GM21723 (cell line): Measurements from ENCODE around the gene BRD3OS.
"Not testable (repeated sequence)": the region's sequence is repeated elsewhere in the genome, so short reads cannot be mapped to it uniquely, and the experiment has no call there.

ENCODE experiments used
- ATAC-seq: cut with Tn5 transposase; IDR thresholded peaks from one replicate; pipeline ENCODE4 v1.9.1; 2021; ENCODE audit warnings: mild to moderate bottlenecking, moderate library complexity; ENCODE audit not compliant: unreplicated experiment

BRD3OS gene

GRCh38 chr9:134061019-134061687 is 35.9 kb downstream of the BRD3OS start:
- ATAC-seq: no peak

- ATAC-seq: no peak
These were observed 36.5 kb downstream of the BRD3OS start for GRCh38 chr9:134061688-134062371.

DNA sequence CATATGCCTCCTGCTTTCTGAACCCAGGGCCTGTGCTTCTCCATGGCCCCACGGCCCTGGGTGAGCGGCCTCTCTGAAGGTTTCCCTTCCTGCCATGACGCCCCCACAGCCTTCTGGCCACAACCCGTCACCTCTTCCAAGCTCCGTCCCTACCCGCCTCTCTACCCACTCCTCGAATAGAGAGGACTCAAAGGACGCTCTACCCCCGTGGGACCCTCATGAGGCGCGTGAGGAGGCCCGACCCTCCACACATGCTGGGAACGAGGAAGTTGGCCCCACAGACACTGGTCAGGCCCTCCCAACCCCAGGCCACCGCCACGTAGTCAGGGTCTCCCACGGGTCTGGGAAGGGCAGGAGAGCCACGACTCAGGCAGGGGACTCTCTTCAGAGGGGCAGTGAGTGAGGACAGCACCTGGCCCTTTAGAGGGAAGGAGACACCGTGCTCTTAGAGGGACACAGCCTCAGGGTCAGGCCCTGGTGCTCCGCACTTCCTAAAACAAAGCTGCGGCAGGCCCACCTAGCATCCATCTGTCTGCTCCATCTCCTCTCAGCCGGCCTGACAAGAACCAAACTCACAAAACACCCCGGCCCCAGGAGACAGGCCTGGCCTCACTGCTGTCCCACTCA is 37.3 kb downstream of the BRD3OS start:
- ATAC-seq: no peak

DNA sequence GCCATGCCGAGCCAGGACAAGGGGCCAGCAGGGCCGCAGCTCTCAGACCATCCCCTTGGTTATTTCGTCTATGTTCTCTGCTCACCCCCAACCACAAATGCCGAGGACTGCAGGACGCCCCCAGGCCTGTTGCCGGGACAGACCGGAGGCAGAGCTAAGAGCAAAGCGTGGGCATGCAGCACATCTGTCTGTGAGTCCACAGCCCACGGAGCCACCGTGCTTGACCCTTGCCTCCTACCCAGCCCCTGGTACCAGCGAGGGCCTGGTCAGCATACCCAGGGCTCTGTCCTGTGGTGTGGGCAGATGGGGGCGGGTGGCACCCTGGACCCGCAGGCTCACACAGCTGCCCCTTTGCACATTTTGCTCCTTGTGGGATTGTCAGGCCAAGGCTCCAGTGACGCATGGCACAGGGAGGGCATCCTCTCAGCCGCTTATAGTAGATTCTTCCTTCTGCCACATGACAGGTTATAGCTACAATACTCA is 37.8 kb downstream of the BRD3OS start:
- no peak for ATAC-seq

- ATAC-seq: no peak
These were observed 38.5 kb downstream of the BRD3OS start for GRCh38 chr9:134063571-134064450.

- no peak for ATAC-seq
These were observed 39.4 kb downstream of the BRD3OS start for GRCh38 chr9:134064711-134065110.

DNA sequence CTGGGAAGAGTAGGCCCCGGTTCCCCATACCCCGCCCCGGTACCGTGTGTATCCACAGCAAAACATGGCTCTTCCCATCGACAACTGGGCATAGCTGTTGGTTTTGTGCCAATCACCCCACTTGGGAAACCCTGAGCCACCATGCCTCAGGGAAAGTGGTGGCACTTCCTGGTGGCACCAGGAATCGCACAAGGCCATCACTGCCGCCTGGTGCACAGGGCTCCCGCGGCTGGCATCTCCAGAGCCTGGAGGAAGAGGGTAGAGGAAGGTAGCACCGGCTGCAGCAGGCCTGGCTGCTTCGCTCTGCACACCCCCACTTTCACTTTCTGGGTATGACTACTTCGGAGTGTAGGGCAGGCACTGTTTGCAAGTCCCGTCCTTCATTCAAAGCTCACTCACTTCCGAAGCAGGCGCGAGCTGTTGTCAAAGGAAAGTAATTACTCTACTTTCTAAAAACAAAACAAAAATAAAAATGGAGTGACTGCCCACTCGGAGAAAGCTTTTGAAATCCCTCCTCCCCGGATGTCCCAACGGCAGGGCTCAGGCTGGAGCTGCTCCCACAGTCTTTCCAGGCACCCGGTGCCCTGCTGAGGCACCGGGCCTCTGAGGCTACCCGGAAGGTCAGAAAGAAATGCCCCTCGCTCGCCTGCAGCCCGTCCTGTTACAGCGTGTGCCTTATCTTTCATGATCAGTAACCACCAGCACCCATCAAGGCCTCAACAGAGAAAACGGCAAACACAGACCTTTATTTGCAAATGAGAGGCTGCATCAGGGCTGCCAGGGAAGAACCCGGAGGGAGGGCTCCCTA is 40.5 kb downstream of the BRD3OS start:
- ATAC-seq: no peak

DNA sequence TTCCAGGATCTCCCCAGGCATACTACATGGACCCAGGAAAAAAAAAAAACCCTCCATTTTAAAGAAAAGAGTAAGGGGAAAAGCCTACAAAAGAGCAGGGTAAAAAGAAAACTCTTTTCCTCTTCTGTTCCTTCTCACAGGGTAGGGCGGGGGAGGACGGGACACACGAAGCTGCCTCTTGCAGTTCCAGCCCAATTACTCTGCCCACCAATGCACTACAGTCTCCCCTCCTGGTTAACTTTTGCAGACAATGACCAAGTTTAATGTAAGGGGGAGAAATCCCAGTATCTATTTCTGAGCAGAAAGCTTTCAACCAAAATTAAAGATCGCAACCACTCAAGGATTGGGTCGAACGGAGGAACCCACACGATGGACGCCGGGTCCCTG is 41.2 kb downstream of the BRD3OS start:
- ATAC-seq: no peak

DNA sequence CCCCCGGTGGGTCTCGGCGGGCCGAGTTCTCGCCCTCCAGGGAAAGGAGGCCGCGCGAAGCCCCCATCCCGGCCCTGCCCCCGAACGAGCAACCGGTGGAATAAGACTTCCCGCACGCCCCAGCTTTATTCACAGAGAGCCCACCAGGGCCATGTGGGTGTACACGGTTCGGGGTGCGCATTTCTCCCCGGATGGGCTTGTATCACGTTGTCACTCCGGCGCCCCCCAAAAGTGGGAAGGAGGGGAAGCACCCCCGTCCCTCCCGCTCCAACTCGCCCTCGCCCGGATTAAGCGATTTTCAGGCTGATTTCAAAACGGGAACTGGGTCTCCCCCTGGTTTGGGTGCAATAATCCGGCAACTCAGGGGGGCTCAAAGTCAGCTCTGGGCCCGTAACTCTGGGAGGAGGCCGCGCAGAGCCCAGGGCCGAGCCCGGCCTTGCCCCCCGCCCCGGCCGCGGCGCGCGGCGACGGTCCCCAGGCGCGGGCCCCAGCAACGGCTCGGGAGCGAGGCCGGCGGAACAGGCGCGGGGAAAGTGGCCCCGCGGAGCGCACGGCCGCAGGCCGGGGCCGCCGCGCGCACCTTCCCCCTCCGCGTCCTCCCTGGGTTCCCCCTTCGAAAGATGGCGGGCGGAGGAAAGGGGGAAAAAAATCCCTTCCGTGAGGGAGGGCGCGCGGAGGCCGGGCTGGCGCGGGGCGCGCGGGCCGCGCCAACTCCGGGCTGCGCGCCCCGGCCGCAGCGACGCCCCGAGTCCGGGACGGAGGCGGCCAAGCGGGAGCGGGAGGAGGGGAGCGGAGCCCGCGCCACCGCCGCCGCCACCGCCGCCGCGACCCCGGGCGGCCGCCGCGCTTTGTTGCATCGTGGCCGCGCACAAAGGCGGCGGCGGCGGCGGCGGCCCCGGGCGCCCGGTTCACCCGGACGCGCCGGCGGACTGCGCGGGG is 41.9 kb downstream of the BRD3OS start:
- peak; percentile 12 for ATAC-seq

DNA sequence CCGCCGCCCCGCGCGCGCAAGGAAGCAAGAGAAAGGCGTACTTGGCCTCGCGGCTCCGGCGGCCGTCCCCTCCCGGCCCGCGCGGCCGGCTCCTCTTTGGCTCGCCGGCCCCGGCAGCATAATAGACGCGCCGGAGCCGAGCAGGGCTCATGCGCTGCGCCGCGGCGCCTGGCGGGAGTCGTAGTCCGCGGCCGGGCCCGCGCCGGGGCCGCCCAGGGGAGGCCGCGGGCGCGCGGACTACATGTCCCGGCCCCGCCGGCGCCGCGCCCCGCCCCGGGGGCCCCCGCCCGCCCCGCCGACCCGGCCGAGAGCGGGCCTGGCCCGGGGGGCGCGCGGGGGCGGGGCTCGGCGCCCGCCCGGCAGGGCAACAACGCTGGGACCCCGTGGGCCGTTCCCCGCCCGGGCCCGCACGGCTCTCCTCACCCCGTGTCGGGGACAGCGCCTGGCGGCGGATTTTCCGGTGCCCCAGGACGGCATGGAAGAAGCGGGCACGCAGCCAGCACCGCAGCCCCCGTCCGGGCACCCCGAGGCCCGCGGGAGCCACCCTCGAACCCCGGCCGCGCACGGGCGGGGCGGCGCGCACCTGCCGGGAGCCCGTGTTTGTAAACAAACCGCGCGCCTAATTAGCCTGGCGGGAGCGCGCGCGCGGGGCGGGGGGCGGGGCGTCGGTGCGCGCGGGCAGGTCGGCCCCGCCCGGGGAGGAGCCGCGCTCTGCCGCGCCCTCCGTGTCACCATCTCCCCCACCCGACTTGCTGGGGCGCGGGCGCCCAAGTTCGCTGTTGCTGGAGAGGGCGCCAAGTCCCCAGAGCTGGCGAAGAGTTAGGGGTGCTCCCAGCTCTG is 42.8 kb downstream of the BRD3OS start, which contains the start of gene BRD3:
Gene BRD3, minus strand, starts transcription at position 123 of the 840 bp plus-strand sequence. CDS start 14,549 bp downstream, outside the sequence.
- ATAC-seq: peak; percentile 69

- ATAC-seq: peak; percentile 3
These were observed 43.6 kb downstream of the BRD3OS start for GRCh38 chr9:134068744-134069479.

- ATAC-seq: no peak
These were observed 44.5 kb downstream of the BRD3OS start for GRCh38 chr9:134069480-134070399.

DNA sequence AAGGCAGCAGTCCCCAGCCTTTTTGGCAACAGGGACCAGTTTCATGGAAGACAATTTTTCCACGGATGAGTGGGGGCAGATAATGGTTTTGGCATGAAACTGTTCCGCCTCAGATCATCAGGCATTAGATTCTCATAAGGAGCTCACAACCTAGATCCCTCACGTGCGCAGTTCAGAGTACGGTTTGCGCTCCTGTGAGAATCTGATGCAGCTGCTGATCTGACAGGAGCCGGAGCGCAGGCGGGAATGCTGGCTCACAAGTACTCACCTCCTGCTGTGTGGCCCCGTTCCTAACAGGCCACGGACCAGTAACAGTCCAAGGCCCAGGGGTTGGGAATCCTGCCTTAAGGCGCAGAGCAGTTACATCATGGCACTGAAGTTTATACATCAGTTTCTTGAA is 45.9 kb downstream of the BRD3OS start:
- ATAC-seq: no peak

DNA sequence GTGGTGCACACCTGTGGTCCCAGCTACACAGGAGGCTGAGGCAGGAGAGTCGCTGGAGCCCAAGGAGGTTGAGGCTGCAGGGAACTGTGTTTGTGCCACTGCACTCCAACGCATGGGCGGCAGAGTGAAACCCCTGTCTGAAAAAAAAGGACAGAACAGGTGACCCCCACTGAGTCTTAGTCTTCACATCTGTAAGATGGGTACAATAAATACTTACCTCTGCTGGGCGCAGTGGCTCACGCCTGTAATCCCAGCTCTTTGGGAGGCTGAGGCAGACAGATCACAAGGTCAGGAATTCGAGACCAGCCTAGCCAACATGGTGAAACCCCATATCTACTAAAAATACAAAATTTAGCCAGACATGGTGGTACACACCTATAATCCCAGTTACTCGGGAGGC is 47.4 kb downstream of the BRD3OS start:
- not testable (repeated sequence) for ATAC-seq

- no peak for ATAC-seq
These were observed 48.2 kb downstream of the BRD3OS start for GRCh38 chr9:134073500-134073899.

DNA sequence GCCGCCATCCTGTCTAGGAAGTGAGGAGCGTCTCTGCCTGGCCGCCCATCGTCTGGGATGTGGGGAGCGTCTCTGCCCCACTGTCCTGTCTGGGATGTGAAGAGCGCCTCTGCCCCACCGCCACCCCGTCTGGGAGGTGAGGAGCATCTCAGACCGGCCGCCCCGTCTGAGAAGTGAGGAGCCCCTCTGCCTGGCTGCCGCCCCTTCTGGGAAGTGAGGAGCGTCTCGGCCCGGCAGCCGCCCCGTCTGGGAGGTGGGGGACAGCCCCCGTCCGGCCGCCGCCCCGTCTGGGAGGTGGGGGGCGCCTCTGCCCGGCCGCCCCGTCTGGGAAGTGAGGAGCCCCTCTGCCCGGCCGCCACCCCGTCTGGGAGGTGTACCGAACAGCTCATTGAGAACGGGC is 50.4 kb downstream of the BRD3OS start:
- ATAC-seq: not testable (repeated sequence)
